IPS-NIHi7 (cell line): ENCODE measurements around the gene POU2F3.

Experiments
- DNase-seq: peaks from one replicate; pipeline ENCODE4 v3.0.0; 2012; ENCODE audit warnings: mixed read lengths; ENCODE audit errors: extremely low spot score

POU2F3 gene

GRCh38 chr11:120210626-120211521, 29.1 kb upstream of the POU2F3 start, which contains the start of gene OAF:
TSS of gene OAF (plus strand) at chr11:120211032. CDS start at chr11:120211280, 248 bp downstream.
- DNase-seq: peak; percentile 87

- DNase-seq: no peak
Measured at GRCh38 chr11:120211522-120212258, 28.2 kb upstream of the POU2F3 start.

- no peak for DNase-seq
Measured at GRCh38 chr11:120212259-120212878, 27.6 kb upstream of the POU2F3 start.

GRCh38 chr11:120212926-120213325, 27.0 kb upstream of the POU2F3 start:
- DNase-seq: no peak

GRCh38 chr11:120214581-120214980, 25.4 kb upstream of the POU2F3 start:
- DNase-seq: no peak

- DNase-seq: no peak
Measured at GRCh38 chr11:120215634-120216033, 24.3 kb upstream of the POU2F3 start.

- DNase-seq: no peak
Measured at GRCh38 chr11:120216426-120217102, 23.4 kb upstream of the POU2F3 start.

GRCh38 chr11:120217526-120217925, 22.4 kb upstream of the POU2F3 start:
- no peak for DNase-seq

- no peak for DNase-seq
Measured at GRCh38 chr11:120217941-120218694, 21.8 kb upstream of the POU2F3 start.

GRCh38 chr11:120218695-120219033, 21.3 kb upstream of the POU2F3 start:
- DNase-seq: no peak

GRCh38 chr11:120219232-120219937, 20.6 kb upstream of the POU2F3 start:
- no peak for DNase-seq

- no peak for DNase-seq
Measured at GRCh38 chr11:120219938-120220746, 19.8 kb upstream of the POU2F3 start.

GRCh38 chr11:120220747-120221037, 19.2 kb upstream of the POU2F3 start:
- DNase-seq: no peak

- DNase-seq: no peak
Measured at GRCh38 chr11:120221115-120221752, 18.7 kb upstream of the POU2F3 start.

GRCh38 chr11:120222916-120223315, 17.0 kb upstream of the POU2F3 start:
- no peak for DNase-seq

GRCh38 chr11:120223793-120224192, 16.1 kb upstream of the POU2F3 start:
- DNase-seq: no peak

GRCh38 chr11:120224361-120224760, 15.6 kb upstream of the POU2F3 start:
- DNase-seq: no peak

- DNase-seq: no peak
Measured at GRCh38 chr11:120224972-120225909, 14.7 kb upstream of the POU2F3 start.
